ENCODE measurements around the gene ZNF460. TPM values are rescaled to one million over a fixed set of nuclear protein-coding genes. Genes with fewer than 3 reads are reported as not detected.
"Not testable (repeated sequence)": the region's sequence is repeated elsewhere in the genome, so short reads cannot be mapped to it uniquely, and the experiment has no call there.

Gene ZNF460
- 33.0 and 37.8 TPM in 2 replicates for total RNA-seq

DNA sequence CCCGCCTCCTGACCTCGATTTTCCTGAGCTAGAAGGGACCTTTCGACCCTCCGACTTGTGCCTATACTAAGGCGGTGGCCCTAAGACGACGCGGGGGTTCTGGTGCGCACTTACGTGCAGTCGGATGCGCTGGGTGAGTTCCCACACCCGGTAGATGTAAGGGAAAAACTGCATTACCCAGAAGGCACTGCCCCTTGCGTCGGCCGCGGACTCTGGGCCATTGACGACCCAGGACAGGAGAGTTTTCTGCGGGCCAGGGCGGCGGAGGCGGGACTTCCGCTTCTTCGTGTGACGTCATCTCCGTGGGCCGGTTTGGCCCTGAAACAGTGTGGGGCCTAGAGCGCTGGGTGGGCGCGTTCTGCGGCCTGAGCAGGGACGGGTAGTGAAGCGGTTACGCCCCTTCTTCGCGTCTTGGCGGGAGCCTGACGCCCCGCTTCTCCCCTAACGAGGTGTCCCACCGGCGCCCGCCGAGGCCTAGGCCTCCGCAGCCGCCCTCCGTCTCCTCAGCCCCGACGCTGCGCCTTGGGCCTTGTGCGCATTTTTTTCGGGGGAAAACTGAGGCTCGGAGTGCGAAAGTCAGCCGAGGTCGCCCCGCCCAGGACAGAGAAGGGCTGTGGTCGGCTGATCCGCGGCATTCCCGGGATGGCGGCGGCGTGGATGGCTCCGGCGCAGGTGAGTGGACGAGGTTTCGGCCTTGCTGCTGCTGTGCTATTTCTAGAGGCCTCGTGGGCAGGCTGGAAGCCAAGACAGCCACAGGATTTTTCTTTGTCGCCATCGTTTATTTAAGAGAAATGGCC is at the start of gene ZNF460:
Gene ZNF460, plus strand, starts transcription at position 321 of the 797 bp plus-strand sequence. Its CDS starts 322 bp downstream, at position 643.
- intact Hi-C loops (cut with micrococcal nuclease): loop anchor here (1.0 to 2.0 kb wide), 6 partner anchors 40 to 155 kb away; partner anchors contain the start of genes TRAPPC2B, ZNF264, ZNF304 and ZNF543

- intact Hi-C loops (cut with micrococcal nuclease): no loop called here
Observed at GRCh38 chr19:57231686-57232085, 48.6 kb upstream of the ZNF460 start.

DNA sequence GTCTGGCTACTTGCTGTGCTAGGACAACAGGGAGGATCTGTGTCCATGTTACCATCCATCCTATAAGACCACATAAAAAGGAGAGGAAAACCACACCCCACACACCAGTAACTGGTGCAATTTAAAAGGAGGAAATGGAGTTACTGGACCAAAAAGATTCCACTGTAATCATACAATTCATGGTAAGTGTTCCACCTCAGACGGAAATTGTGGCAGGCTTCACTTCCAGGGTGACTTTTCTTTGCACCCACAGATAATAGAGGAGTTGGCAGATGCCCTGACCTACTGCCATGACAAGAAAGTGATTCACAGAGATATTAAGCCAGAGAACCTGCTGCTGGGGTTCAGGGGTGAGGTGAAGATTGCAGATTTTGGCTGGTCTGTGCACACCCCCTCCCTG is 47.1 kb upstream of the ZNF460 start:
- intact Hi-C loops (cut with micrococcal nuclease): no loop called here

- intact Hi-C loops (cut with micrococcal nuclease): loop anchor here (1.0 to 2.0 kb wide), 10 partner anchors 40 to 677 kb away; partner anchors contain the start of genes TRAPPC2B, ZNF17, ZNF211 and ZNF264
Observed at GRCh38 chr19:57239982-57240310, 40.3 kb upstream of the ZNF460 start.

- intact Hi-C loops (cut with micrococcal nuclease): loop anchor here (1.0 to 2.0 kb wide), 10 partner anchors 40 to 676 kb away; partner anchors contain the start of genes TRAPPC2B, ZNF17, ZNF211 and ZNF264
Observed at GRCh38 chr19:57240311-57241090, 39.8 kb upstream of the ZNF460 start, which contains the start of gene ZNF805. Gene ZNF805 (plus strand): TSS chr19:57240632. CDS start chr19:57240892, 260 bp downstream.

GRCh38 chr19:57241176-57241575 is 39.1 kb upstream of the ZNF460 start:
- intact Hi-C loops (cut with micrococcal nuclease): loop anchor here (2.0 kb wide), 1 partner anchor 676 kb away; the partner anchor contains the start of gene ZNF417

- intact Hi-C loops (cut with micrococcal nuclease): no loop called here
Observed at GRCh38 chr19:57242821-57243220, 37.5 kb upstream of the ZNF460 start.

- intact Hi-C loops (cut with micrococcal nuclease): no loop called here
Observed at GRCh38 chr19:57244513-57244912, 35.8 kb upstream of the ZNF460 start.

DNA sequence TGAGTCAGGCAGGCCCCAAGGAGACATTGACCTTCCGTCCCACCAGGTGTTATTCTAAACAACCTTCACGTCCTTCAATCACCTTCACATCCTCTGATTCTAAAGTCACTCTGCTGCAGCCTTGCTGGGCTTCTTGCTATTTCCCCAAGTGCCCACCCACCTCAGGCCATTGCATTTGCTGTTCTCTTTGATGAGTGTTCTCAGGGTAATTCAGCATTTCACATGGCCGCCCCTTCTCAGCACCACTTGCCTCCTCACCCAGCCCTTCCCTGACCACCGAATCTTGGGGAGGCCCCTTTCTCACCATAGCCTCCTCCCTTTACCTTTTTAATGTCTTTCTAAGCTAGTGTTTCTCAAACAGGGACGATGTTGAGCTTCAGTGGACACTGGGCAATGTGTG is 35.2 kb upstream of the ZNF460 start:
- intact Hi-C loops (cut with micrococcal nuclease): no loop called here

DNA sequence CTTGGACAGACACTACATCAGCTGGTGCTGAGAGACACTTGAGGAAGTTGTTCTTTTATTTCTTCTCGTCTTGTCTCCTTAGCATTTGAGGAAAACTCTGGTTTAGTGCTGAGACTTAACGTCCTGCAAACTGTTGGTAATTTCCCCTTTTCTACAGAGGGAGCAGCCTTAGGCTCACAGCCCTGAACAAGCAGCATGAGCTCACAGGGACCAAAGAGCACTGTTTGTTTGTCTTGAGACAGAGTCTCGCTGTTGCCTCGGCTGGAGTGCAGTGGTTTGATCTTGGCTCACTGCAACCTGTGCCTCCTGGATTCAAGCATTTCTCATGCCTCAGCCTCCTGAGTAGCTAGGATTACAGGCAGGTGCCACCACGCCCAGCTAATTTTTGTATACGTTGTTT is 34.3 kb upstream of the ZNF460 start:
- intact Hi-C loops (cut with micrococcal nuclease): no loop called here

DNA sequence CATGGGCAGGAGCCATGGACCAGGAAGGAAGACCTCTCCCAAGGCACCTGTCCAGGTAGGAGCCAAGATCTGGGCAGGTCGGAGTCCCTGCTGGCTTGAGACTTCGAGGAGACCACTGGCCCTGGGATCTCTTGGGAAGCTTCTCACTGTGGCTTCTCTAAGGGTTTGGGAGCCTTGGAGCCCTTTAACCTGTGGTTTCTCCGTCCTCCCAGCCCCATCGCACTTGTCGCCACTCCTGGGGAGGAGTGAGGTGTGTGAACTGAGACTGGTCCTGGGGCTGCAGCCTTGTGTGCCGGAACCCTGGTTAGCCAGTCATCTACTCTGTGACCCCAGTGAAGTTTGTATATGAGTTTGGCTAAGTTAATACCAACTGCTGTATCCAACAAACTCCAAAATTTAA is 31.6 kb upstream of the ZNF460 start:
- intact Hi-C loops (cut with micrococcal nuclease): no loop called here

GRCh38 chr19:57249329-57249728 is 31.0 kb upstream of the ZNF460 start:
- intact Hi-C loops (cut with micrococcal nuclease): no loop called here

DNA sequence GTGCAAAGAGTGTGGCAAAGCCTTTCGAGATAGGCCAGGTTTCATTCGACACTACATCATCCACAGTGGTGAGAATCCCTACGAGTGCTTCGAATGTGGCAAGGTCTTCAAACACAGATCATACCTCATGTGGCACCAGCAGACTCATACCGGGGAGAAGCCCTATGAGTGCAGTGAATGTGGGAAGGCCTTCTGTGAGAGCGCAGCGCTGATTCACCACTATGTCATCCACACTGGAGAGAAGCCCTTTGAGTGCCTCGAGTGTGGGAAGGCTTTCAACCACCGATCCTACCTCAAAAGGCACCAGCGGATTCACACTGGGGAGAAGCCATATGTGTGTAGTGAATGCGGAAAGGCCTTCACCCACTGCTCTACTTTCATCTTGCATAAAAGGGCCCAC is 26.5 kb upstream of the ZNF460 start:
- intact Hi-C loops (cut with micrococcal nuclease): not testable (repeated sequence)

GRCh38 chr19:57262044-57262443 is 18.2 kb upstream of the ZNF460 start:
- intact Hi-C loops (cut with micrococcal nuclease): no loop called here

GRCh38 chr19:57263244-57263741 is 17.0 kb upstream of the ZNF460 start:
- intact Hi-C loops (cut with micrococcal nuclease): no loop called here

- intact Hi-C loops (cut with micrococcal nuclease): no loop called here
Observed at GRCh38 chr19:57267291-57267690, 13.0 kb upstream of the ZNF460 start.

DNA sequence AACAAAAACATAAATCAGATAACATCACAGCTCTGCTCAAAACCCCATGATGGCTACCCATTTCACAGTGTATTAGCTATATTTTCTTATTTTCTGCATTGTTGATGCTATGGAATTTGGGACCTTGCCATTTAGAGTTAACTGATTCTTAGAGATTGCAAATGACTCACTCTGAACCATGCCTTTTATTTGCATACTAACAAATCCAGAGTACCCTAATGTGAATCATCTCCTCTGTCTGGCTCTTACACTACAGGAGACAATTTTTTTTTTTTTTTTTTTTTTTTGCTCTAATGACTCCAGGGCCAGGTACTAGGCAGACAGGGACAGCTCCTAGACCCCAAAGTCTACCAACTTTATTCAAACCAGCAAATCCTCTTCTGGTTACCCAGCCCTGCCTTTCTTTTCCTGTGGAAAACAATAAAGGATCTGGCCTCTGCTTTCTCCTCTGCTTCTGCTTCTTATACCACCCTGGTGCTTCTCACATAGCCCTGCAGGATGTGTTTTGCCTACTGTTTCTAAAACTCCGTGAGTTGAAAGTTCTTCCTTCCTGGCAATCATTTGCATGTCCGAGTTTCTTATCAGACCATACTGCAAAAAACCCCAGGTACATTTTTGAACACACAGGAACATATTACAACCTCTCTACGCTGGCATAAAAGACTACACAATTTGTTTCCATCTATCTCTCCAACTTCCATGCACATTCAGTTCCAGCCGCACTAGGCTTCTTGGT is 10.6 kb upstream of the ZNF460 start:
- intact Hi-C loops (cut with micrococcal nuclease): no loop called here

DNA sequence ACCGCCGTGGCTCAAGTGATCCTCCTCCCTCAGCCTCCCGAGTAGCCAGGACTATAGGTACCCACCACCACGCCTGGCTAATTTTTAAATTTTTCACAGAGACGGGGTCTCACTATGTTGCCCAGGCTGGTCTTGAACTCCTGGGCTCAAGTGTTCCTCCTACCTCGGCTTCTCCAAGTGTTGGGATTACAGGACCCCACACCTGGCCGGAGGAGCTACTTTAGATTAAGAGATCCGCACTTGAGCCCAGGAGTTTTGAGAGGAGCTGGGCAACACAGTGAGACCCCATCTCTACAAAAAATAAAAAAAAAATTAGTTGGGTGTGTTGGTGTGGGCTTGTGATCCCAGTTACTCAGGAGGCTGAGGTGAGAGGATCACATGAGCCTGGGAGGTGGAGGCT is 9.0 kb upstream of the ZNF460 start:
- intact Hi-C loops (cut with micrococcal nuclease): no loop called here

GRCh38 chr19:57273014-57273413 is 7.3 kb upstream of the ZNF460 start:
- intact Hi-C loops (cut with micrococcal nuclease): no loop called here

DNA sequence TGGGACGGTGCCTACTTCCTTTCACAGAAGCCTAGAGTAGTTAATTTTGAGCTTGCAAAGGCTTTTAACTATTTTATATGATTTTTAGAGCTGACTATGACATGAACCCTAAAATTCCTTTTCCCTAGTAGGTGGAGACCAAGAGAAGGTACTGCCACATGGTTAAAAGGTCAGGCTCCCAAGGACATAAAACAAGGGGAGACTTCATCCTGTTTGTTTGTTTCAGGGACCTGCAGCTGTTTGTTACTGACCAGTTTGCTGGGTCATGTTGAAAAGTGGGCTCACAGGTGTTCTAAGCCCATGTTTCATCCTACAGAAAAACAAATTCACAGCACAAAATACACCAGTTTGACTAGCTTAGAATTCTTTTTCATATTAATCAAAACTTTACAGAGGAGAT is 3.9 kb upstream of the ZNF460 start:
- intact Hi-C loops (cut with micrococcal nuclease): no loop called here

GRCh38 chr19:57278481-57278880 is 1.8 kb upstream of the ZNF460 start:
- intact Hi-C loops (cut with micrococcal nuclease): not testable (repeated sequence)
